Dendritic cell treated with granulocyte-macrophage colony-stimulating factor and Interleukin-4, amounts not matched to agents 40 ng/mL and 50 ng/mL, for 4 days (primary cell): ENCODE measurements around the gene TAS2R19.

ENCODE experiments used
- H3K27ac Mint-ChIP-seq: one replicate; pipeline ENCODE4 v1.8.0; 2022; ENCODE audit warnings: mild to moderate bottlenecking, mixed read lengths
- H3K27me3 Mint-ChIP-seq: one replicate; pipeline ENCODE4 v1.8.0; 2022; ENCODE audit warnings: mild to moderate bottlenecking, mixed read lengths
- H3K36me3 Mint-ChIP-seq: one replicate; pipeline ENCODE4 v1.8.0; 2022; ENCODE audit warnings: low read depth, mixed read lengths
- H3K4me1 Mint-ChIP-seq: one replicate; pipeline ENCODE4 v1.8.0; 2022; ENCODE audit warnings: low read depth, mixed read lengths
- H3K4me3 Mint-ChIP-seq: one replicate; pipeline ENCODE4 v1.8.0; 2022; ENCODE audit warnings: mild to moderate bottlenecking, moderate library complexity, mixed read lengths
- H3K9me3 Mint-ChIP-seq: one replicate; pipeline ENCODE4 v1.8.0; 2022; ENCODE audit warnings: mixed read lengths
- intact Hi-C: fragments of 100-400 bp; cut with micrococcal nuclease; formaldehyde crosslinking; loops from one replicate; pipeline ENCODE4 v1.15.0; 2022

The TAS2R19 gene

DNA sequence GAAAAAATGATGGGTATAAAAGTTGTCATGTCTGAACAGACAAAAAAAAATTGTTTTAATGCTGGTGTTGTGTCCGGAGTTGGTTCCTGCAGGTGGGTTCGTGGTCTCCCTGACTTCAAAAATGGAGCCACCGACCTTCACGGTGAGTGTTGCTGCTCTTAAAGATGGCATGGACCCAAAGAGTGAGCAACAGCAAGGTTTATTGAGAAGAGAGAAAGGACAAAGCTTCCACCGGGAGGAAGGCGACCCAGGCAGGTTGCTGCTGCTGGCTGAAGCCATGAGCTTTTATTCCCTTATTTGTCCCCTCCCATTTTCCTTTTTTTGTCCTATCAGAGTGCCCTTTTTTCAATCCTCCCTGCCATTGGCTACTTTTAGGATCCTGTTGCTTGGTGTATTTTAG, 8.9 kb upstream of the TAS2R19 start, which contains the start of gene TAS2R31:
TSS of gene TAS2R31 (minus strand) at position 101 of the 400 bp plus-strand sequence. CDS start at position 29, 72 bp downstream.
- Mint-ChIP-seq H3K27me3 (no peaks in the 10 kb centered on the region), H3K27ac (no peak within 1 kb of the TSS), H3K4me1 (no peaks in the 10 kb centered on the region), H3K9me3 (peaks cover 8% of the 10 kb centered on the region), H3K4me3 (no peak within 1 kb of the TSS), H3K36me3 (peaks cover 48% of the 10 kb centered on the region)
- intact Hi-C loops, result no loop called here

DNA sequence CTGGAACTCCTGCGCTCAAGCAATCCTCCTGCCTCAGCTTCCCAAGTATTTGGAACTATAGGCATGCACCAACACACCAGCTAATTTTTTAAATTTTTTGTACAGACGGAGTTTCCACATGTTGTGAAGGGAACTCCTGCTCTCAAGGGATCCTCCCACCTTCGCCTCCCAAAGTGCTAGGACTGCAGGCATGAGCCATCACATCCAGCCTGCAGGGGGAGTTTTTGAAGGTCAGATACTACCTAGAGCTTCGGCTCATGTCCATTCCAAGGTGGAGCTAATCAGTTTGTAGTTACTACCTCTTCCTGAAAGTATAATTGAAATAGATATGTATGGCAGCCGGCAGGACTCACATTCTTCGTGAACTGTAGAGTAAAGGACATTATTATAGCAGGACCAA, 3.7 kb upstream of the TAS2R19 start:
- H3K9me3 Mint-ChIP-seq, result peaks cover 12% of the 10 kb centered on the region
- H3K4me3 Mint-ChIP-seq, result no peak overlapping the region
- H3K27me3 Mint-ChIP-seq, result no peaks in the 10 kb centered on the region
- H3K4me1 Mint-ChIP-seq, result no peaks in the 10 kb centered on the region
- H3K36me3 Mint-ChIP-seq, result peaks cover 36% of the 10 kb centered on the region
- intact Hi-C loops, result no loop called here
- no peak overlapping the region for H3K27ac Mint-ChIP-seq

DNA sequence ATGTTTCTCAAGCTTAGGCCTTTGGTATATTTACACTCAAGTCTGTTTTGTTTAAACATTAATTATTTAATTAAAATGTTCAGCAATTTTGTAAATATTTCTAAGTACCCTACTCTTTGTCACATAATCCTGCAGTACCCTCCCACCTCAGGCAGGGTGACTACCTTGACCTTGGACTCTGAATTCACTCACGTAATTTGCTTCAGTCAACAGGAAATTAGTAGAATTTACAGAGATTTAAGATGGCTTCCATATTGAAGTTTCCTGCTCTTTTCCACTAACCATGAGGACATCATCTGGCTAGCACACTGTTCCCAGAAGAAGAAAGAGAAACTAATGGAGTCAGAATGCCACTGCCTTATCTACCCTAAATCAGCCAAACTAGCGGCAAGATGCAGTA, 967 bp upstream of the TAS2R19 start:
- no peaks in the 10 kb centered on the region for H3K27me3 Mint-ChIP-seq

DNA sequence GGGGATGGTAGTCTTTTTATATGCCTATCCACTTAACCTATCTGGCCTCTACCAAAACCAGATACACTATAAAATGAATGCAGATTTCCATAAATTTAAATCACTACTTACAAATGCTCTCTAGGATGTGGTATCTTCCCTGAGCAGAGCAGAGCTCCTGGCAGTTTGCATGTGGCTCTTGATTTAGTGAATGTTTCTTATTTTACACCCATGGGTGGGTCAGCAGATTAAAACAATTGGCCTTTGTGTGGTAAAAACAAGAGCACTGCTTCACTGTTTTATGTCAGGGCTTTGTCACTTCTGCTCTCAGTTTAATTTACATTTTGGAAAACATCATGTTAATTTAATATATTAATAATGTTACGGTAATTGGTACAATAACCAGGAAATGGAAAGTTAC, 5.5 kb downstream of the TAS2R19 start:
- H3K9me3 Mint-ChIP-seq, result no peaks in the 10 kb centered on the region
- H3K27me3 Mint-ChIP-seq, result no peaks in the 10 kb centered on the region
- H3K4me3 Mint-ChIP-seq, result no peak overlapping the region
- intact Hi-C loops, result no loop called here
- no peak overlapping the region for H3K27ac Mint-ChIP-seq
- no peaks in the 10 kb centered on the region for H3K4me1 Mint-ChIP-seq
- peaks cover 16% of the 10 kb centered on the region for H3K36me3 Mint-ChIP-seq

More for the DNA sequence above, 967 bp upstream of the TAS2R19 start:
- H3K9me3 Mint-ChIP-seq, result peaks cover 12% of the 10 kb centered on the region
- H3K27ac Mint-ChIP-seq, result no peak overlapping the region
- H3K4me1 Mint-ChIP-seq, result no peaks in the 10 kb centered on the region
- no peak overlapping the region for H3K4me3 Mint-ChIP-seq
- intact Hi-C loops, result no loop called here
- peaks cover 31% of the 10 kb centered on the region for H3K36me3 Mint-ChIP-seq

DNA sequence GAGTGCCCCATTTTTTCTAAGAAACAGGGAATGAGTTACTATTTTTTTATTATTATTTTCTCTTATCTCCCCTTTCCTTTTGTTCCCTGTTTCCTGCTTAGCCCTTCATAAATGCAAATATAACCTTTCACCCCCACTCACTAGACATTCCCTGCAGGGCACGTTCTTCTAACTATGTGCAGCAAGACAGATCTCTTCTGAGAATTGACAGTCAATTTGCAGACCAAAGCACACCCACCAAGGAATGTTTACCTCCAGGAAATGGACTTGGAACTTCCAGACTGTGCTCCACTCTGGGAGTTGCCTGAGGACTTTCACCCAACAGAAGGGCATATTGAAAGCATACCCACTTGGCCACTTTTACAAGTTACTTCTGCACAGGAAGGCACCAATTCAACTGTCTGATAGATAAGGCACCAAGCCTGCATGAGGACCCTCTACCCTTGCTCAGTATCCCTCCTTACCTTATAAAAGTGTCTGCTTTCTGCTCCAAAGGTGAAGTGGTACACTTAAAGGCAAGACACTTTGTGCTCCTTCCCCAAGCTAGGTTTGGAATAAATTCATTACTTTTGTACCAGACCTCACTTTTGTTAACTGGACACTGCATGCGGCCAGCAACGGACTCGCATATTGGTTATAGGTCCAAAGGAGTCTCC, 6.5 kb downstream of the TAS2R19 start:
- intact Hi-C loops, result loop anchor here (1.0 kb wide), 1 partner anchor 54 kb away; no protein-coding TSS in a partner anchor
- no peaks in the 10 kb centered on the region for H3K9me3 Mint-ChIP-seq
- no peak overlapping the region for H3K4me3 Mint-ChIP-seq
- H3K4me1 Mint-ChIP-seq, result no peaks in the 10 kb centered on the region
- H3K27ac Mint-ChIP-seq, result no peak overlapping the region
- H3K36me3 Mint-ChIP-seq, result peaks cover 16% of the 10 kb centered on the region
- no peaks in the 10 kb centered on the region for H3K27me3 Mint-ChIP-seq

DNA sequence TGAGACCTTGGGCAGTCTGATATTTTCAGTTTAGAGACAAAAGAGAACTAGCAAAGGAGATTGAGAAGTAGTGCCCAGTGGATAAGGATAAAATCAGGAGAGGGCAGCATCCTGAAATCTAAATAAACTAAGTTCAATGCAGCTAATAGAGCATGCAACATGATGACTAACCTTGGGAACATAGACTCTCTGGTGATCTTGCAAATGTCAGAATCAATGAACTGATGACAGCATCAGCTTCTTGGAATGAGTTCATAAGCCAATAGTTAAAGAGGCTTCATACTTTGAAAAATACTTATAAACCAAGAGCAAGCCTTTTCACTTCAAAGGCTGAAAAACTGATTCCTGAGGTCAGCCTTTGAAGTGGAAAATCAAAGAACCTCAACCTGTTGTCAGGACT, 8.2 kb downstream of the TAS2R19 start:
- intact Hi-C loops, result no loop called here
- H3K36me3 Mint-ChIP-seq, result peaks cover 16% of the 10 kb centered on the region
- no peaks in the 10 kb centered on the region for H3K9me3 Mint-ChIP-seq
- no peak overlapping the region for H3K27ac Mint-ChIP-seq
- no peak overlapping the region for H3K4me3 Mint-ChIP-seq
- H3K4me1 Mint-ChIP-seq, result no peaks in the 10 kb centered on the region
- no peaks in the 10 kb centered on the region for H3K27me3 Mint-ChIP-seq

DNA sequence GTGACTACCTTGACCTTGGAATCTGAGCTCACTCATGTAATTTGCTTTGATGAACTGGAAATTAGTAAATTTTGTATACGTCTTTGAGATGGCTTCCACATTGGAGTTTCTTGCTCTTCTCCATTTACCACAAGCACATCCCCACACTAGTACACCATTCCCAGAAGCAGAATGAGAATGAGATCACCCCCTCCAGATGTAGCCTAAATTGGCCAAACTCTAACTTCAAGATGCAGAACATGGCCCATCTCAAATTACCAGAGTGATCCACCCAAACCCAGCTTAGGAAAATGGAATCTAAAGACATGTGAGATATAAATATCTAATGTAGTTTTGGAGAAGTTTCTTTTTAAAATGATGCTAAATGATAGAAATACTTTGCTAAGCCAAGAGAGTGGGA, 14.8 kb downstream of the TAS2R19 start:
- H3K27ac Mint-ChIP-seq, result no peak overlapping the region

DNA sequence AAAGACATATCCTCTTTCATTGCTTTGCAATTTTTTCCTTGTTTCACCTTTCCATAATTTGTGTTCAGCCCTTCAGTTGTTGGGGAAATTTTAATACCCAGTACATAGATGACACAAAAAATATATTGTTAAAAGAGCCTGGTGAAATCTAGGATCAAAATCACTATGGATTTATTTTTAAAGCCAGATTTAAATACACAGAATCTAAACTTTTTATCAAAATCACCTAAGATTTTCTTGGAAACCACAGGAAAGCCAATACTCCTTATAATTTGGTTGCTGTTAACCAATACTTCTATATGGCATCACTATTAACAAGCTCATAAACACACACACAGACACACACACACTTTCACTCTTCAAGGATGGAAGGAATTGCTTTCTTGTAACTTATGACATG, 24.2 kb downstream of the TAS2R19 start, which contains the start of gene TAS2R20:
TSS of gene TAS2R20 (minus strand) at position 101 of the 400 bp plus-strand sequence. CDS start 429 bp downstream, outside the sequence.
- Mint-ChIP-seq H3K27ac (no peak within 1 kb of the TSS), H3K36me3 (peaks cover 19% of the 10 kb centered on the region), H3K27me3 (no peaks in the 10 kb centered on the region), H3K4me1 (no peaks in the 10 kb centered on the region), H3K4me3 (no peak within 1 kb of the TSS), H3K9me3 (no peaks in the 10 kb centered on the region)
- intact Hi-C loops, result no loop called here

More for the DNA sequence above, 14.8 kb downstream of the TAS2R19 start:
- Mint-ChIP-seq H3K4me1 (no peaks in the 10 kb centered on the region), H3K36me3 (no peaks in the 10 kb centered on the region), H3K9me3 (no peaks in the 10 kb centered on the region), H3K4me3 (no peak overlapping the region), H3K27me3 (no peaks in the 10 kb centered on the region)
- intact Hi-C loops, result no loop called here

DNA sequence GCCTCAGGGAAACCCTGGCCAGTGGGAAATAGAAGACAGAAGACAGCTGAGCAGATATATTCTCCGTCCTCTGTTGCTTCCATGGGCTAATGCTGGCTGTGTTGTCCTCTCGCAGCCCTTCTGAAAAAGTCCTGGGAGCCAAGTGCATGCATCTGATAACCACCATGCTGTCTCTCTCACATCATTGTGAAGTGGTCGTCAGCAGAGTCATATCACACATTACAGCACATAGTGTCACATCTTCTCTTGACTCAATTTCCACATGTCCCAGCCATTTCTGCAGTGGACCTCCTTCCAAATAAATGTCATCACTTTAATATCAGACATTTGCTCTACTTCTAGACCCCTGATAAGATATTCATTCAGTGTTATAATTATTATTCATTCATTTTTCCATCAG, 28.1 kb downstream of the TAS2R19 start:
- Mint-ChIP-seq H3K36me3 (peaks cover 24% of the 10 kb centered on the region), H3K27ac (no peak overlapping the region), H3K27me3 (no peaks in the 10 kb centered on the region), H3K4me1 (no peaks in the 10 kb centered on the region), H3K4me3 (no peak overlapping the region), H3K9me3 (peaks cover 14% of the 10 kb centered on the region)
- intact Hi-C loops, result no loop called here

DNA sequence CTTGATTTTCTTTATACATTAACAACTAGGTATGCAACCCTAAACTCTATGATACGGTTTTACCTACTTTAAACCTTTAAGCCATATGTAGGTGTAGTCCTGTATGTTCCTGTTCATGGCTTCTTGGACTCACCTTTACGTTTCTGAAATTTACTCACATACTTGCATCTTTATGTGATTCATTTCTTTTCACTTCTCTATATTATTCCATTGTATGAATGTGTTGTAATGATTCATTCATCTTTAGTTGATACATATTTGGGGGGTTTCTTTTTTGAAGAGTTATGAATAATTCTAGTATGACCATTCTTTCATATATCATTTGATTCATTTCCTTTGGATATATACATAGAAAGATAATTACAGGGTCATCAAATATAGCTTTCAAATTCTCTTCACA, 33.3 kb downstream of the TAS2R19 start:
- H3K36me3 Mint-ChIP-seq, result peaks cover 7% of the 10 kb centered on the region
- intact Hi-C loops, result no loop called here

DNA sequence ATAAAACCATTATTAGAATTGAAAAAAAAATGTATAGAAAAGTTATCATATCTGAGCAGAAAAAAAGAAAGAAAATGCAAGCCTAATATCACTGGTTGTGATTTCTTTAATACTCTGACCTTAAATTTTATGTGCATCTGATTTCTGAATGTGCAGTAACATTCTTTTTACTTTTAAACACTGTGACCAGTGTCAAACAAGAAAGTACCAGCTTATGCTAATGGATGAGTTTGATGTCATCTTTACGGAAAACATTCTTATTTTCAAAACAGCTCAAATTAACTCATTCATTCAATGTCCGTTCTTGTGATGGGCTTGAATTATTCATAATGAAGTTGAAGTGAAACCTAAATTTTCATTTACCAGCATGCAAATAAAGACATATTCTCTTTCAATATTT, 35.6 kb downstream of the TAS2R19 start, which contains the start of gene TAS2R50:
TSS of gene TAS2R50 (minus strand) at position 101 of the 400 bp plus-strand sequence. CDS start at position 49, 52 bp downstream.
- no peak within 1 kb of the TSS for H3K4me3 Mint-ChIP-seq

More for the DNA sequence above, 33.3 kb downstream of the TAS2R19 start:
- Mint-ChIP-seq H3K9me3 (peaks cover 14% of the 10 kb centered on the region), H3K4me1 (no peaks in the 10 kb centered on the region), H3K27me3 (no peaks in the 10 kb centered on the region), H3K27ac (no peak overlapping the region), H3K4me3 (no peak overlapping the region)

DNA sequence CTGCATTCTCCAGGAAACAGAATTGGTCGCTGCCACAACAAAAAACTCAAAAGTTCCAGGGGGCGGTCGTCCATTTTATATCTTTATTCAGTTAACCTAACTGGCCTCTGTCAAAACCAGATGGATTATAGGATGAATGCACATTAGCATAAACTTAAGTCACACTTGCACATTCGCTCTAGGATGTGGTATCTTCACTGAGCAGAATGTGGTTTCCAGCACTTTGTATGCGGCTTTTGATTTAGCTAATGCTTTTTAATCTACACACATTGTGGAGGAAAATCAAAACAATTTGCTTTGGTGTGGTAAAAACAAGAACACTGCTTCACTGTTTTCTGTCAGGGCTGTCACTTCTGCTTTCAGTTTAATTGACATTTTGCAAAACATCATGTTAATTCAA, 40.2 kb downstream of the TAS2R19 start:
- Mint-ChIP-seq H3K36me3 (no peaks in the 10 kb centered on the region), H3K27ac (no peak overlapping the region), H3K4me3 (no peak overlapping the region), H3K9me3 (no peaks in the 10 kb centered on the region), H3K27me3 (no peaks in the 10 kb centered on the region), H3K4me1 (no peaks in the 10 kb centered on the region)
- intact Hi-C loops, result no loop called here

More for the DNA sequence above, 35.6 kb downstream of the TAS2R19 start, which contains the start of gene TAS2R50:
- Mint-ChIP-seq H3K27me3 (no peaks in the 10 kb centered on the region), H3K4me1 (no peaks in the 10 kb centered on the region), H3K36me3 (peaks cover 6% of the 10 kb centered on the region), H3K9me3 (peaks cover 14% of the 10 kb centered on the region), H3K27ac (no peak within 1 kb of the TSS)
- intact Hi-C loops, result no loop called here

DNA sequence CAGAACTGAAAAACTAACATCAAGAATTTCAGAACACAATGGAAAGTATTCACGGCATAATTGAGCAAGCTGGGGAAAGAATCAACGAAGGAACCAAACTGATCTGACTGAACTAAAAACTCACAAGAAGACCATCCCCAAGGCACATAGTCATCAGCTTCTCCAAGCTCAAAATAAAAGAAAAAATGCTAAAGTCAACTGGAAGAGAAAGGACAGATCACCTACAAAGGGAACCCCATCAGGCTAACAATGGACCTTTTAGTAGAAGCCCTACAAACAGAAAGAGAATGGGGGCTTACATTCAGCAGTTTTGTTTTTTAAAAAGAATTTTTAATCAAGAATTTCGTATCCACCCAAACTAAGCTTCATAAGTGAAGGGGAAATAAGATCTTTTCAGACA, 47.5 kb downstream of the TAS2R19 start:
- no peaks in the 10 kb centered on the region for H3K9me3 Mint-ChIP-seq
- H3K36me3 Mint-ChIP-seq, result no peaks in the 10 kb centered on the region
- no peaks in the 10 kb centered on the region for H3K4me1 Mint-ChIP-seq
- H3K27me3 Mint-ChIP-seq, result no peaks in the 10 kb centered on the region
- intact Hi-C loops, result no loop called here
- no peak overlapping the region for H3K4me3 Mint-ChIP-seq
- no peak overlapping the region for H3K27ac Mint-ChIP-seq
